SK-N-SH treated with all-trans-retinoic acid at 6 μM for 48 hours (cell line): ENCODE measurements around the gene TCERG1L.

Source experiments
- ATAC-seq: fragments of 200-7000 bp; cut with Tn5 transposase; 3 replicates; pipeline ENCODE4 v1.9.1; 2020; ENCODE audit warnings: mild to moderate bottlenecking, moderate library complexity
- ARNTL ChIP-seq: fragments of 450-650 bp; formaldehyde crosslinking; IDR thresholded peaks from 2 replicates; pipeline ENCODE4 v1.5.0; 2020; ENCODE audit warnings: low read depth, mild to moderate bottlenecking, moderate library complexity, borderline replicate concordance
- CREB5 ChIP-seq: fragments of 250-450 bp; sonication (Bioruptor Pico); IDR thresholded peaks from 2 replicates; pipeline ENCODE4 v1.5.1; 2020; ENCODE audit warnings: low read depth, mild to moderate bottlenecking, moderate library complexity
- CSDC2 ChIP-seq: fragments of 250-450 bp; sonication (Bioruptor Pico); IDR thresholded peaks from 2 replicates; pipeline ENCODE4 v1.5.0; 2020; ENCODE audit warnings: mild to moderate bottlenecking, moderate library complexity
- ESRRG ChIP-seq: fragments of 250-450 bp; sonication (Bioruptor Pico); IDR thresholded peaks from 2 replicates; pipeline ENCODE4 v1.6.1; 2021; ENCODE audit warnings: mild to moderate bottlenecking
- GLIS3 ChIP-seq: fragments of 250-450 bp; sonication (Bioruptor Pico); IDR thresholded peaks from 2 replicates; pipeline ENCODE4 v1.5.0; 2020; ENCODE audit warnings: mild to moderate bottlenecking, moderate library complexity
- ISL1 ChIP-seq: fragments of 250-450 bp; sonication (Bioruptor Pico); IDR thresholded peaks from 2 replicates; pipeline ENCODE4 v2.1.2; 2022; ENCODE audit warnings: mild to moderate bottlenecking, moderate library complexity
- OSR1 ChIP-seq: fragments of 250-450 bp; sonication (Bioruptor Pico); IDR thresholded peaks from 2 replicates; pipeline ENCODE4 v1.8.0; 2022; ENCODE audit warnings: moderate library complexity, mild to moderate bottlenecking, inconsistent platforms
- PATZ1 ChIP-seq: fragments of 250-450 bp; sonication (Bioruptor Pico); IDR thresholded peaks from 2 replicates; pipeline ENCODE4 v1.8.0; 2020; ENCODE audit warnings: mild to moderate bottlenecking, moderate library complexity, borderline replicate concordance
- POU6F1 ChIP-seq: fragments of 250-450 bp; sonication (Bioruptor Pico); IDR thresholded peaks from 2 replicates; pipeline ENCODE4 v1.8.0; 2021; ENCODE audit warnings: low read depth, mild to moderate bottlenecking, moderate library complexity, borderline replicate concordance
- PPARA ChIP-seq: fragments of 250-450 bp; sonication (Bioruptor Pico); IDR thresholded peaks from 2 replicates; pipeline ENCODE4 v1.5.0; 2020; ENCODE audit warnings: mild to moderate bottlenecking, borderline replicate concordance
- RARB ChIP-seq: fragments of 250-450 bp; sonication (Bioruptor Pico); IDR thresholded peaks from 2 replicates; pipeline ENCODE4 v1.8.0; 2021; ENCODE audit warnings: mild to moderate bottlenecking, moderate library complexity
- SNAI2 ChIP-seq: fragments of 250-450 bp; sonication (Bioruptor Pico); IDR thresholded peaks from 2 replicates; pipeline ENCODE4 v1.5.0; 2020; ENCODE audit warnings: mild to moderate bottlenecking, moderate library complexity
- TOX ChIP-seq: fragments of 250-450 bp; sonication (Bioruptor Pico); IDR thresholded peaks from 2 replicates; pipeline ENCODE4 v1.8.0; 2021; ENCODE audit warnings: mild to moderate bottlenecking, moderate library complexity, borderline replicate concordance
- TSHZ2 ChIP-seq: fragments of 250-450 bp; sonication (Bioruptor Pico); IDR thresholded peaks from 2 replicates; pipeline ENCODE4 v1.5.0; 2020; ENCODE audit warnings: mild to moderate bottlenecking, moderate library complexity
- ZC3H10 ChIP-seq: fragments of 250-450 bp; sonication (Bioruptor Pico); IDR thresholded peaks from 2 replicates; pipeline ENCODE4 v1.5.1; 2021; ENCODE audit warnings: mild to moderate bottlenecking, moderate library complexity
- ZFP3 ChIP-seq: fragments of 250-450 bp; sonication (Bioruptor Pico); IDR thresholded peaks from 2 replicates; pipeline ENCODE4 v1.5.0; 2020; ENCODE audit warnings: mild to moderate bottlenecking, moderate library complexity
- ZFP30 ChIP-seq: fragments of 450-650 bp; formaldehyde crosslinking; IDR thresholded peaks from 2 replicates; pipeline ENCODE4 v1.5.0; 2022; ENCODE audit warnings: mild to moderate bottlenecking, moderate library complexity
- ZNF565 ChIP-seq: fragments of 450-650 bp; formaldehyde crosslinking; conservative IDR thresholded peaks from 2 replicates; pipeline ENCODE4 v1.5.0; 2020; ENCODE audit warnings: low read depth, mild to moderate bottlenecking, moderate library complexity
- ZNF70 ChIP-seq: fragments of 450-650 bp; formaldehyde crosslinking; IDR thresholded peaks from 2 replicates; pipeline ENCODE4 v1.5.0; 2020; ENCODE audit warnings: mild to moderate bottlenecking, moderate library complexity
- ZNF8 ChIP-seq: fragments of 450-650 bp; formaldehyde crosslinking; IDR thresholded peaks from 2 replicates; pipeline ENCODE4 v1.5.0; 2020; ENCODE audit warnings: mild to moderate bottlenecking, moderate library complexity

The TCERG1L gene

GRCh38 chr10:131183546-131184045, 127.9 kb downstream of the TCERG1L start:
- no peak for ATAC-seq
- TF ChIP-seq ZNF565 (CRISPR knock-in tag) (no peak), TOX (no peak), RARB (CRISPR knock-in tag) (no peak), PPARA (no peak), CREB5 (CRISPR knock-in tag) (no peak), TSHZ2 (CRISPR knock-in tag) (no peak), SNAI2 (CRISPR knock-in tag) (no peak), ESRRG (CRISPR knock-in tag) (no peak), ISL1 (CRISPR knock-in tag) (no peak), GLIS3 (no peak), CSDC2 (CRISPR knock-in tag) (no peak)

- no peak for ATAC-seq
Measured at GRCh38 chr10:131181456-131181855, 130.1 kb downstream of the TCERG1L start.

More at GRCh38 chr10:131181456-131181855, 130.1 kb downstream of the TCERG1L start:
- TF ChIP-seq OSR1 (CRISPR knock-in tag) (no peak), ZNF70 (CRISPR knock-in tag) (no peak), RARB (CRISPR knock-in tag) (no peak), ZFP30 (CRISPR knock-in tag) (no peak), ESRRG (CRISPR knock-in tag) (no peak), CREB5 (CRISPR knock-in tag) (no peak), GLIS3 (no peak), ZC3H10 (CRISPR knock-in tag) (no peak), PATZ1 (no peak), ARNTL (CRISPR knock-in tag) (no peak), ISL1 (CRISPR knock-in tag) (no peak), ZNF8 (CRISPR knock-in tag) (no peak), CSDC2 (CRISPR knock-in tag) (no peak), TOX (no peak), TSHZ2 (CRISPR knock-in tag) (no peak), SNAI2 (CRISPR knock-in tag) (no peak), ZFP3 (CRISPR knock-in tag) (no peak), ZNF565 (CRISPR knock-in tag) (no peak), POU6F1 (CRISPR knock-in tag) (no peak)
